ENCODE measurements around the gene SLC22A1. TPM values are rescaled to one million over a fixed set of nuclear protein-coding genes. Genes with fewer than 3 reads are reported as not detected.

SLC22A1 gene
- total and polyA plus RNA-seq, 2 of the 13 experiments (the other 11 are each of a cell fraction or from before 2014, with no cell fraction given): 0.80 to 0.87 TPM

DNA sequence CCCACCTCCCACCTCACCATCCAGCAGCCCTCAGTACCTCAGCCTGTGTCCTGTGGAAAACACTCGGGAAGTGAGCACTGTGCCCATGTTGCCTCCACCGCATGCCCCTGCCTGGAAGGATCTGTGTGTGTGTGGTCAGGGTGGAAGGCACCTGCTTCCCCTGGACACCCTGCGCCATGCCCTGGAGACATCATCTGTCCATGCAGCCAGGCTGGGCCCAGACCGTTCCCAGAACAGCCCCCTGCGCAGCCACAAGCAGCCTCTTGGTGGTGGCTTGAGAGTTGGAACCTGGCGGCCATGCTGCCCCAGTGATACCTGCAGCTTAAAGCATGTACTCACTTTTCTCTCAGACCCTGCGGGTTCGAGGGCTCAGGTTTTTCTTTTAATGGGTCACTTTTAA lies 34.9 kb upstream of the SLC22A1 start:
- ATAC-seq: no peak
- no peak for DNase-seq (ENCODE audit: low spot score)
- TF ChIP-seq FOXK1 (CRISPR knock-in tag; IDR thresholded peaks at IDR 0.05; ENCODE audit: borderline replicate concordance, low read depth) (no peak), AGO2 (optimal IDR thresholded peaks at IDR 0.05; ENCODE audit: low read depth, low read length) (peak; percentile 66)
- Histone ChIP-seq H4K20me1 (ENCODE audit: insufficient read depth, low read length) (0 out of 2 replicates have a peak, but pooled peaks cover 4% of the 10 kb centered on the region), H3K4me2 (ENCODE audit: low read depth, low read length) (no peak overlapping the region), H3K27ac (ENCODE audit: extremely low read length, insufficient read depth, low read length) (no peak overlapping the region), H3K4me3 (replicated peaks in 1 of 3; ENCODE audit: insufficient read depth in 1 of 3, low read depth in 2 of 3, low read length in 3 of 3) (no peak overlapping the region), H3K27me3 (ENCODE audit: control insufficient read depth in 1 of 2, insufficient read depth in 2 of 2, low read length in 2 of 2) (no peaks in the 10 kb centered on the region), H3K79me2 (ENCODE audit: insufficient read depth, low read length) (no peaks in the 10 kb centered on the region), H3K9ac (ENCODE audit: insufficient read depth, low read depth, low read length) (no peak overlapping the region), H3K4me1 (ENCODE audit: insufficient read depth, low read length) (peaks cover 11% of the 10 kb centered on the region), H3K36me3 (replicated peaks in 1 of 2; ENCODE audit: control insufficient read depth in 1 of 2, insufficient read depth in 2 of 2, low read length in 2 of 2) (peaks cover 55 to 84% of the 10 kb centered on the region in 2 experiments), H2AFZ (ENCODE audit: low read length) (no peak overlapping the region), H3K9me3 (ENCODE audit: low read length) (no peaks in the 10 kb centered on the region)
- no peak for FAIRE-seq
- POLR2A ChIA-PET: no interaction called here
- BruUV-seq (replicated peaks): no TSS peak
- intact Hi-C loops (cut with micrococcal nuclease; ENCODE audit: unreplicated experiment): no loop called here
- CTCF ChIA-PET (ENCODE audit: low intra/inter-chr PET ratio, low total read pairs): interaction anchor here (2.6 kb wide), 1 partner anchor 369 kb away, joined by 22 read pairs; no protein-coding TSS in a partner anchor
- 91% methylated on average over 7 of the region's 8 CpGs for WGBS (ENCODE audit: low lambda C conversion rate)
- in situ Hi-C loops (cut with HindIII; ENCODE audit: extremely low pct_ligation_motif_present, low pct_unique_long_range_greater_than_20kb): loop anchor here (5.0 kb wide), 1 partner anchor 371 kb away; no protein-coding TSS in a partner anchor

- in situ Hi-C loops (cut with HindIII; ENCODE audit: extremely low pct_ligation_motif_present, low pct_unique_long_range_greater_than_20kb): loop anchor here (5.0 kb wide), 1 partner anchor 369 kb away; no protein-coding TSS in a partner anchor
- DNase-seq (ENCODE audit: low spot score) (peak; percentile 33), ATAC-seq (peak; percentile 72), FAIRE-seq (peak; percentile 67)
- TF ChIP-seq GFI1 (CRISPR knock-in tag; IDR thresholded peaks at IDR 0.05; ENCODE audit: borderline replicate concordance): peak; percentile 47; the same call in 1 of the 2 replicates
- no peak for TF ChIP-seq ZZZ3 (CRISPR knock-in tag; IDR thresholded peaks at IDR 0.05; ENCODE audit: borderline replicate concordance)
- no peak for TF ChIP-seq ZNF660 (CRISPR knock-in tag; IDR thresholded peaks at IDR 0.05; ENCODE audit: borderline replicate concordance, low read depth)
- TF ChIP-seq FOSL2 (CRISPR knock-in tag; IDR thresholded peaks at IDR 0.05): 0 out of 2 replicates have a peak, but pooled peaks have one; percentile 10
- TF ChIP-seq XRCC5 (optimal IDR thresholded peaks at IDR 0.05; ENCODE audit: low read length): peak; percentile 51
- peak; percentile 94 for TF ChIP-seq SMC3 (IDR thresholded peaks at IDR 0.05; ENCODE audit: low read length)
- TF ChIP-seq CTCF (CRISPR knock-in tag; IDR thresholded peaks at IDR 0.05): peak; percentile 86
- 0 out of 2 replicates have a peak, but pooled peaks have one; percentile 12 for TF ChIP-seq ZNF598 (CRISPR knock-in tag; IDR thresholded peaks at IDR 0.05; ENCODE audit: borderline replicate concordance)
- TF ChIP-seq STAG1 (CRISPR knock-in tag; IDR thresholded peaks at IDR 0.05): peak; percentile 82
- peak; percentile 68 for TF ChIP-seq RAD21 (CRISPR knock-in tag; IDR thresholded peaks at IDR 0.05)
- TF ChIP-seq NR2F6 (IDR thresholded peaks at IDR 0.05): no peak
- no peak for TF ChIP-seq NR2F6 (CRISPR knock-in tag; IDR thresholded peaks at IDR 0.05)
- no peaks in the 10 kb centered on the region for H3K9me3 ChIP-seq (ENCODE audit: low read length)
- peaks cover 61 to 91% of the 10 kb centered on the region in 2 experiments for H3K36me3 ChIP-seq (replicated peaks in 1 of 2; ENCODE audit: control insufficient read depth in 1 of 2, insufficient read depth in 2 of 2, low read length in 2 of 2)
- 85% methylated on average over 11 of the region's 13 CpGs for whole genome bisulfite sequencing (ENCODE audit: low lambda C conversion rate)
- peaks cover 11% of the 10 kb centered on the region for H3K4me1 ChIP-seq (ENCODE audit: insufficient read depth, low read length)
- no peaks in the 10 kb centered on the region for H3K79me2 ChIP-seq (ENCODE audit: insufficient read depth, low read length)
- H3K4me3 ChIP-seq (replicated peaks in 1 of 3; ENCODE audit: insufficient read depth in 1 of 3, low read depth in 2 of 3, low read length in 3 of 3): no peak overlapping the region
- H2AFZ ChIP-seq (ENCODE audit: low read length): no peak overlapping the region
- intact Hi-C loops (cut with micrococcal nuclease; ENCODE audit: unreplicated experiment): loop anchor here (1.0 to 2.0 kb wide), 4 partner anchors 15 to 446 kb away; no protein-coding TSS in a partner anchor
- no peak overlapping the region for H3K27ac ChIP-seq (ENCODE audit: extremely low read length, insufficient read depth, low read length)
- no peak overlapping the region for H3K9ac ChIP-seq (ENCODE audit: insufficient read depth, low read depth, low read length)
- H3K27me3 ChIP-seq (ENCODE audit: control insufficient read depth in 1 of 2, insufficient read depth in 2 of 2, low read length in 2 of 2): no peaks in the 10 kb centered on the region
- no peak overlapping the region for H3K4me2 ChIP-seq (ENCODE audit: low read depth, low read length)
- no TSS peak for BruUV-seq (replicated peaks)
- ChIA-PET CTCF (ENCODE audit: low intra/inter-chr PET ratio, low total read pairs) (interaction anchor here (0.7 to 2.6 kb wide), 3 partner anchors 50 to 367 kb away, joined by 3 to 22 read pairs (median 3); no protein-coding TSS in a partner anchor), POLR2A (no interaction called here)
- H4K20me1 ChIP-seq (ENCODE audit: insufficient read depth, low read length): 0 out of 2 replicates have a peak, but pooled peaks cover 4% of the 10 kb centered on the region
These were observed 33.4 kb upstream of the SLC22A1 start for GRCh38 chr6:160088069-160088783.

All from HepG2 (cell line).